ENCODE measurements around the gene AFF2.

The AFF2 gene

DNA sequence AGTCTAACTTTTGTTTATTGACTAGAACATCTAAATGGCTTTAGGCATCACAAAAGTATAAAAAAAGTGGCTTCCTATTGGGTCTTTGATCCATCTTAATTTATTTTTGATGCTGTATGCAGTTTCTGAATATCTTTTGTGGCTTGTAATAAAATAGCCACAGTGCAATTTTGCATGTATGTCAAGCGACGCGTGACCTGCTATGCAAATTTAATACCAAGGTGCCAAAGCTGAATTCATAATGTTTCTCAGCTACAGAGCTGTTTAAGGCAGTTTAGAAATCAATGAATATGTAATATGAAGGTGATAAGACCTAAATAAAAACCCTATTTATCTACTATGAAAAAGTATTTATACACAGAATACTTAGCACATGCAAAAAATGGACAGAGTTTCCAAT lies 197.8 kb downstream of the AFF2 start:
- no peak for TF ChIP-seq TAF1 (IDR thresholded peaks at IDR 0.05; ENCODE audit: borderline replicate concordance, low read depth, low read length)
- TF ChIP-seq POLR2A (IDR thresholded peaks at IDR 0.05; ENCODE audit: low read depth, low read length): no peak
- no peak for TF ChIP-seq POLR2AphosphoS5 (IDR thresholded peaks at IDR 0.05; ENCODE audit: low read depth, low read length)
- FAIRE-seq (no peak), DNase-seq (ENCODE audit: insufficient read length) (no peak)

- DNase-seq (ENCODE audit: insufficient read length) (no peak), FAIRE-seq (no peak)
- no peak for TF ChIP-seq POLR2A (IDR thresholded peaks at IDR 0.05; ENCODE audit: low read depth, low read length)
- TF ChIP-seq TAF1 (IDR thresholded peaks at IDR 0.05; ENCODE audit: borderline replicate concordance, low read depth, low read length): no peak
- TF ChIP-seq POLR2AphosphoS5 (IDR thresholded peaks at IDR 0.05; ENCODE audit: low read depth, low read length): no peak
Observed at GRCh38 chrX:148700021-148700420, 199.6 kb downstream of the AFF2 start.

GRCh38 chrX:148713981-148714380 lies 213.6 kb downstream of the AFF2 start:
- DNase-seq (ENCODE audit: insufficient read length) (no peak), FAIRE-seq (no peak)
- TF ChIP-seq TAF1 (IDR thresholded peaks at IDR 0.05; ENCODE audit: borderline replicate concordance, low read depth, low read length) (no peak), POLR2A (IDR thresholded peaks at IDR 0.05; ENCODE audit: low read depth, low read length) (no peak), POLR2AphosphoS5 (IDR thresholded peaks at IDR 0.05; ENCODE audit: low read depth, low read length) (no peak)

GRCh38 chrX:148715361-148715760 lies 214.9 kb downstream of the AFF2 start:
- no peak for FAIRE-seq
- no peak for DNase-seq (ENCODE audit: insufficient read length)
- TF ChIP-seq POLR2A (IDR thresholded peaks at IDR 0.05; ENCODE audit: low read depth, low read length) (no peak), TAF1 (IDR thresholded peaks at IDR 0.05; ENCODE audit: borderline replicate concordance, low read depth, low read length) (no peak), POLR2AphosphoS5 (IDR thresholded peaks at IDR 0.05; ENCODE audit: low read depth, low read length) (no peak)

- FAIRE-seq (no peak), DNase-seq (ENCODE audit: insufficient read length) (no peak)
- TF ChIP-seq TAF1 (IDR thresholded peaks at IDR 0.05; ENCODE audit: borderline replicate concordance, low read depth, low read length): no peak
- no peak for TF ChIP-seq POLR2A (IDR thresholded peaks at IDR 0.05; ENCODE audit: low read depth, low read length)
- no peak for TF ChIP-seq POLR2AphosphoS5 (IDR thresholded peaks at IDR 0.05; ENCODE audit: low read depth, low read length)
Observed at GRCh38 chrX:148722966-148723365, 222.5 kb downstream of the AFF2 start.

DNA sequence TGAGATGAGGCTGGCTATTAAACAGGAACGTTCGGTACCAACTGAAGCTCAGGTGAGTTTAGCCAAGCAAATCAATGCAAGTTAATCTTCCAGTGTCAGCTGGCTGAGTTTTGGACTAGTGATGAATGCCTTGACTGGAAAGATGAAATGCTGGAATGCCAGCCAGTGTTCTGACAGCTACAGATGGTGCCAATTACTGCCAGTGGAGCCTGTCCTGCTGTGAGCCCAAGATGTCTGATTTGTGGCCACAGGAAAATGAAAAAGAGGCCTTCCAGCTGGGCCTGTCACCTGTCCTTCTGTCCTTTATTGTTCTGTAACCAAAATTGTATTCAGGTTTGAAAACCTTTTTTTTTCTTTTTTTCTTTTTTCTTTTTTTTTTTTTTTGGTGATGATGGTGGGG lies 223.1 kb downstream of the AFF2 start:
- FAIRE-seq: no peak
- TF ChIP-seq POLR2A (IDR thresholded peaks at IDR 0.05; ENCODE audit: low read depth, low read length) (no peak), POLR2AphosphoS5 (IDR thresholded peaks at IDR 0.05; ENCODE audit: low read depth, low read length) (no peak), TAF1 (IDR thresholded peaks at IDR 0.05; ENCODE audit: borderline replicate concordance, low read depth, low read length) (no peak)
- DNase-seq (ENCODE audit: insufficient read length): no peak

DNA sequence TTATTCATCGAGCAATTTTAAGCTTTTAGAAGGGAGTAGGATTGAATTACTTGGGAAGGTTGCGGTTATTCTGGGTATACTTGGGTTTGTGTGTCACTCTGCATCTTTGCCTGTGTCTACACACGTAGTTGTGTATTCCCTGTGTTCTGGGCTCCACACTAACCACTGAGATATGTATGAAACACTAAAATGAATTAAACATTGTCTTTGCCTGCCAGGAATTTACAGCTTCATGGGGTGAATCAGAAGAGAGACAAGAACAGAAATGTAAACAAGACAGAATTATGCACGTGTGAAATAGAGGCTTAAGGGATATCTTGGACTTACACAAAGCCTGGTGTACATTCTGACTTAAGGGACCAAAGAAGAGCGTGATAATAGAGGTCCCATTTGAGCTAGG lies 228.5 kb downstream of the AFF2 start:
- no peak for FAIRE-seq
- DNase-seq (ENCODE audit: insufficient read length): no peak
- TF ChIP-seq TAF1 (IDR thresholded peaks at IDR 0.05; ENCODE audit: borderline replicate concordance, low read depth, low read length) (no peak), POLR2AphosphoS5 (IDR thresholded peaks at IDR 0.05; ENCODE audit: low read depth, low read length) (no peak), POLR2A (IDR thresholded peaks at IDR 0.05; ENCODE audit: low read depth, low read length) (no peak)

GRCh38 chrX:148732743-148733142 lies 232.3 kb downstream of the AFF2 start:
- FAIRE-seq (no peak), DNase-seq (ENCODE audit: insufficient read length) (no peak)
- TF ChIP-seq POLR2A (IDR thresholded peaks at IDR 0.05; ENCODE audit: low read depth, low read length): no peak
- no peak for TF ChIP-seq POLR2AphosphoS5 (IDR thresholded peaks at IDR 0.05; ENCODE audit: low read depth, low read length)
- no peak for TF ChIP-seq TAF1 (IDR thresholded peaks at IDR 0.05; ENCODE audit: borderline replicate concordance, low read depth, low read length)

DNA sequence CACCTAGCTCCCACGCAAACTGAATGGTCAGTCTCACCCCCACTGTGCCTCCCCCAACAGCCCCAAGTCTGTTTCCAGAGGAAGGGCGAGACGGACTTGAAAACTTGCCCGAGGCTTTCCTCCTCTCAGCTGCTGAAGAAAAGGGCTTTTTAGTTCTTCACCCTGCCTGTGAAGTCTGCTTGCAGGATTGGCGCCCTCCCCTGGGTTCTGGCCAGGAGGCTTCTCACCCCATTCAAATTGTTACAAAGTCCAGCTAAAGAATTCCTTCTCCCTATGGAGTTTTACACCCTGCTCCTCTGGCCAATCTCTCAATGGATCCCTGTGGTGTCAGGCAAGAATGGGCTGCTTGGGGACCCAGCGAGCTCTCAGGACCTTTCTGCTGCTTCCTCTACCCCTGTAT lies 241.0 kb downstream of the AFF2 start:
- FAIRE-seq (no peak), DNase-seq (ENCODE audit: insufficient read length) (no peak)
- TF ChIP-seq POLR2AphosphoS5 (IDR thresholded peaks at IDR 0.05; ENCODE audit: low read depth, low read length): no peak
- no peak for TF ChIP-seq POLR2A (IDR thresholded peaks at IDR 0.05; ENCODE audit: low read depth, low read length)
- no peak for TF ChIP-seq TAF1 (IDR thresholded peaks at IDR 0.05; ENCODE audit: borderline replicate concordance, low read depth, low read length)

DNA sequence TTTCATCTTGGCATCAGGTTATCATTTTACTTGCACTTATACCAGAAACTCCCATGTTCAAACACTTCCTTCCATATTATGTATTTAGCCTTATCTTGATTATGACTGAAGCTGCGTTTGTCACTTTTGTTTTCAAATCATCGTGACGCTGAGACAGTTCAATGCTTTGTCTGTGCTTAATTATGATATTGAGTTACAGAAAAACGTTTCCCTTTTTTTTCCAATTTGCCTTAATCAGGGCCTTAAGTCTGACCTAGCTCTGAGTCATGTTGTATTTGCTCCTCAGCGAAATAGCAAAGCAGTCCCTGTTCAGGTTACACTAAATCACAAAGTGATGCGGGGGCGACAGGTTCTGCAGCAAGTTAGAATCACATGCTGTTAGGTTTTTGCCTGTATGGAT lies 254.7 kb downstream of the AFF2 start:
- DNase-seq (ENCODE audit: insufficient read length) (no peak), FAIRE-seq (no peak)
- no peak for TF ChIP-seq TAF1 (IDR thresholded peaks at IDR 0.05; ENCODE audit: borderline replicate concordance, low read depth, low read length)
- TF ChIP-seq POLR2A (IDR thresholded peaks at IDR 0.05; ENCODE audit: low read depth, low read length): no peak
- TF ChIP-seq POLR2AphosphoS5 (IDR thresholded peaks at IDR 0.05; ENCODE audit: low read depth, low read length): no peak

GRCh38 chrX:148763896-148764295 lies 263.5 kb downstream of the AFF2 start:
- DNase-seq (ENCODE audit: insufficient read length): no peak
- TF ChIP-seq POLR2A (IDR thresholded peaks at IDR 0.05; ENCODE audit: low read depth, low read length) (no peak), POLR2AphosphoS5 (IDR thresholded peaks at IDR 0.05; ENCODE audit: low read depth, low read length) (no peak), TAF1 (IDR thresholded peaks at IDR 0.05; ENCODE audit: borderline replicate concordance, low read depth, low read length) (no peak)
- FAIRE-seq: no peak

DNA sequence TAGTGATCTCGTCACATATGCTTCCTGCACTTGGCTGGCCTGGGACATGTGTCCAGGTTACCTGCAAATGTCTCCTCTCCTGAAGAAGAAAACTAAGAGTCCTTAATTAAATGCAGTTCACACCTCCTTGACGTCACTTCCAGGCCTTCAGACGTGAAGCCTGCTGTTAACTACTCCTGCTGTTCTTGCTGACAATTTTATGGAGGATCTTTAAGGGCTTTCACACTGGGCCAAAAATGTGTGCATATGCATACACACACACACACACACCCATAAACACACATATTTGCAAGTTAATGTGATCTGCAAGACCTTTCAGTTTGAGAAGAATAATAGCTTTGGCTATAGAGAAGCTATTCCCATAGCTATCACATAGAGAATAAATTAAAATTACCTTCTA lies 267.9 kb downstream of the AFF2 start:
- no peak for TF ChIP-seq TAF1 (IDR thresholded peaks at IDR 0.05; ENCODE audit: borderline replicate concordance, low read depth, low read length)
- no peak for TF ChIP-seq POLR2AphosphoS5 (IDR thresholded peaks at IDR 0.05; ENCODE audit: low read depth, low read length)
- TF ChIP-seq POLR2A (IDR thresholded peaks at IDR 0.05; ENCODE audit: low read depth, low read length): no peak
- DNase-seq (ENCODE audit: insufficient read length) (no peak), FAIRE-seq (no peak)

DNA sequence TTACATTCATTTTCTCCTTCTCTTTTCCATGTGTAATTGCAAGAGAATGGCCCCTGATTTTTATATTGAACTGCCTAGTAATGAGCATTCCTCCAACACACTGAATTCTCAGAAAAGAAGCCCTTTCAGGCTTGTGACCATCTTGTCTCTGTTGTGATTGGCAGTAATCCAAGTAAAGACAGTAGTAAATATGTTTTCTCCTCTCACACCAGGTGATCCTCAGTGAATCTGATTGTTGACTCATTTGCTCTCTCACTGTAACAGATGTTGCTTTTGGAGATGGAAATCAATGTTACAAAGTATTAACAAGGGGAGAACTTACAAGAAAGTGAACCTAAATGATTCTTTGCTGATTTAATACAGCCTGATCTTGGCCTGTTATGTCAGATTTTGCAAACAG lies 271.0 kb downstream of the AFF2 start:
- TF ChIP-seq POLR2AphosphoS5 (IDR thresholded peaks at IDR 0.05; ENCODE audit: low read depth, low read length) (no peak), TAF1 (IDR thresholded peaks at IDR 0.05; ENCODE audit: borderline replicate concordance, low read depth, low read length) (no peak), POLR2A (IDR thresholded peaks at IDR 0.05; ENCODE audit: low read depth, low read length) (no peak)
- no peak for DNase-seq (ENCODE audit: insufficient read length)
- no peak for FAIRE-seq

Data from GM12892 (cell line).